ENCODE measurements around the gene SMOC1.
"Not testable (repeated sequence)": the region's sequence is repeated elsewhere in the genome, so short reads cannot be mapped to it uniquely, and the experiment has no call there.

SMOC1 gene

DNA sequence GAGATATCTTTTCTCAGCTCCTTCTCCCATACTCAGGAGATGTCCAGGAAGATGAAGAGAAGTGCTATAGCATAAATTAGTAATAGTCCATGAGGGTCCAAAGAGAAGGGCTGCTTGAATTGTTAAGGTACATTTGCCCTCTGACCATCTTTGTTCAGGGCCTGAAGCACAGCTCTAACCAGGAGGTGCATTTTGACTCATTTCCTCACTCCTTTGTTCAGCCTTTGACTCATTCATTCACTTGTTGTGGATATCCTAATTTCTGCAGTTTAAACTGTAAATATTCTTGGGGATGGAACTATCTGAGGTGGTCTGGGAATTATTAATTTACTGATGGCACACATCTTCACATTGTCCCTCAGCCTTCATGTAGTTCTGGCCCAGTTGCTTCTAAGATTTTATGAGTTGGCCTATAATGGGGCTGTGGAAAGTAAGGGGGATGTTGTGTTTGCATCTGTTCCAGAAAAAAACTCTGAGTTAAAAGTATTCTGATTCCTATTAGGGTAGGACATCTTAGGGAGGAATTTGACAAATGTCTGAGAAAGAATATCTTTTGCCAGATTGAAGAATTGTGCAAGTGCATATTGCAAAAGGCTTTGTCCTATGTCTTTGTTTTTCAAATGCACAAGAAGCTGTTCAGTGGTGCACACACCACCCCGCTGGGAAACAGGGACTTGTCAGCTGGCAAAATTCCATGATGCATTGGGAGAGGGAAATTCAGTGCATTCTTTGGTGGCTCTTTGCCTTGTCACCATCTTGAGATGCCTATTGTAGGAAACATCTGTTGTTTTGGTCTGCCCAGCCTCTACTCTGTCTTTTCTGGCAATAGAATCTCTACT, 22.1 kb downstream of the SMOC1 start:
- DNase-seq, result no peak

DNA sequence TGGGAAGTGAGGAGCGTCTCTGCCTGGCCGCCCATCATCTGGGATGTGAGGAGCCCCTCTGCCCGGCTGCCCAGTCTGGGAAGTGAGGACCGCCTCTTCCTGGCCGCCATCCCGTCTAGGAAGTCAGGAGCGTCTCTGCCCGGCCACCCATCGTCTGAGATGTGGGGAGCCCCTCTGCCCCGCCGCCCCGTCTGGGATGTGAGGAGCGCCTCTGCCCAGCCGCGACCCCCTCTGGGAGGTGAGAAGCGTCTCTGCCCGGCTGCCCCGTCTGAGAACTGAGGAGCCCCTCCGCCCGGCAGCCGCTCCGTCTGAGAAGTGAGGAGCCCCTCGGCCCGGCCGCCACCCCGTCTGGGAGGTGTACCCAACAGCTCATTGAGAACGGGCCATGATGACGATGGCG, 23.8 kb downstream of the SMOC1 start:
- DNase-seq, result not testable (repeated sequence)

DNA sequence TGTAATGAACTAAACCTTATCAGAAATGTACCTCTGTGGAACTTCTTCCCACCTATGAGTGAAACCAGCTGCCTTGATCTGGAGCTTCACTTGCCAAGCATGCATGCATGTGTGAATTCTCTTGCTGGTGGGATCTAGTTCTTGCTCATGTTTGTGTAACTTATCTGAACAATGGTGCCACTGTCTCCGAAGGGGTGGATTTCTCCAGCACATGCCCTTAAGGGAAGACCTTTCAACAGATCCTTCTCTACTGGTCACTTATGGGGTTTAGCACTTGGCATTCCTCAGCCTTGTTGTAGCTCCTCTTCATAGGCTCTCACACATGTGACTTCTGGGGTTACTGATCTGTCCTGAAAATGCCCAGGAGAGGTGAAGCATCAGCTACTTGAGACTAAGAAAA, 25.0 kb downstream of the SMOC1 start:
- DNase-seq, result no peak

DNA sequence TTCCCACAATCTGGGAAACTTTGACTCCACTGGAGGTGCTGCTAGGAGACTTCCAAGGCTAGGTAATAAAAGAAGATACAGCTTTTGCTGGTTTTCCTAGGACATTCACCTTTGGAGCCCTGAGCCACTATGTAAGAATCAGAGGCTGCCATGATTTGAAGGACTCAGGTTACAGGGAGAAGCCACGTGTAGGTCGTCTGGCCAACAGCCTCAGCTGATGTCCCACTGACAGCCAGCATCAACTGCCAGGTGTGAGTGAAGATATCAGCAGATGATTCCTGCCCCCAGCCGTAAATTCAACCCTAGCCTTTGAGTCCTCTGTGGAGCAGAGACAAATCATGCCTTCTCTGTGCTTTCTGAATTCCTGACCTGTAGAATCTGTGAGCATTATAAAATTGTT, 27.0 kb downstream of the SMOC1 start:
- no peak for DNase-seq

DNA sequence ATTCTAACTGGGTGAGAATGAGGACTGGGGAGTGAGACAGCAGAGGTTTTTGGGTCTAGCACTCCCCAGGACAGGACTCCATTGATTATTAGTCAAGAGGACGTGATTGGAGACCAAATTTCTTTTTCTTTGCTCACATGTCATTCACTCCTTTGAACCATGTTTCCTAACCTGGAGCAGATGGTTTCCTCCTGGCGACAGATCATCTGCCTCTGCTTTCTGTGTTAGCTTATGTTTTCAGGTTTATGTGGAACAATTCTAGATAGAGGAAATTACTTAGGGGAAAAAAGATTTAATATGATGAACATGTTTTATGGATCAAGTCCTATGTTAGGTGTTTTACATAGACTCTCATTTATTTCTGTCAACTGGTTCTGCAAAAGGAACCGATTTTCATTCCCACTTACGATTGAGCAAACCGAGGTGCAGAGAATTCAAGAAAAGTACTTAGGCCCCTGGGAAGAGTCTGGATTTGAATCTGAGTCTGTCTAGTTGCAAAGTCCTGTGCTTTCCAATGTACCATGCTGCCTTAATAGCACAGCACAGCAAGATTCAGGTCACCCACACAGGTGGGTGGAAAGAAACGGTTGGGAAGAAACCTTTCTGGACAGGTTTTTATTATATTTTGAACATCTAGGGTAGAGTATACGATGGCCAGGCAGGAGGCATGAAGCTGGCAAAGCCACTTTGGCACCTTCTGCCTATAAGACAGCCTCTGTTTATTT, 30.8 kb downstream of the SMOC1 start:
- DNase-seq, result no peak

DNA sequence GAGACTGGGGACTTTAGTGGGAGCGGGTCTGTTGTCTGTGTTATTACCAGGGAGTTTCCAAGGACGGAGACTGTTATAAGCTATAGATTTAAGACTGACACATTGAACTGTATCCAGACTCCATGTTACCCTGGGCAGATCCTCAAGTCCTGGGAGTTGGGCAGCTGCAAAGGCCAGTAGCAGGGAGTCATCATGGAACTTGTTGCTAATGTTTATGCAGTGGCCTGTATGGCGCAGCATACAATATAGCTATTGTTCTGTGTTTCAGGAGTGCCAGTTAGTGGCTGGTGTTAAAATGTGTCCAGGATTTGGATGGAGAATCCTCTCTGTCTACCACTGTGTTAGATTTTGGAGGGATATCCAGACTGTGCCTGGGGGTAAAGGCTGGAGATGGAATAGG, 31.7 kb downstream of the SMOC1 start:
- no peak for DNase-seq

DNA sequence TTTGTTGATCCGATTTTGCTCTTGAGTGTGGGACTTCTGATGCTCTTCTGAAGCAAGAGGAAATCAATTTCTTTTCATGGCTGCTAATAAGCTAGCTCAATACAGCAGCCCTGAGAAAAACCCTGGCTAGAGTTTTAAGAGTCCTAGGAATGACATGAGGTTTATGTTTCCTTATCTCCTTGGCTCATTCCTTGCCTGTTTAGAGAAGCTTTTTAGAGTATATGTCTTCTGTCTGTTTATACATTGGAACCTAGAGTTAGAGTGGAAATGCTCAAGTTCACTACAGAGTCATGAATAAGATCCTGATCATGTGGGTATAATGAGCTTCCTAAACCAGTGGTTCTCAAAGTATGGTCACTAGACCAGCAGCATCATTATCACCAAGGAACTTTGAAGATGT, 34.5 kb downstream of the SMOC1 start:
- DNase-seq, result no peak

DNA sequence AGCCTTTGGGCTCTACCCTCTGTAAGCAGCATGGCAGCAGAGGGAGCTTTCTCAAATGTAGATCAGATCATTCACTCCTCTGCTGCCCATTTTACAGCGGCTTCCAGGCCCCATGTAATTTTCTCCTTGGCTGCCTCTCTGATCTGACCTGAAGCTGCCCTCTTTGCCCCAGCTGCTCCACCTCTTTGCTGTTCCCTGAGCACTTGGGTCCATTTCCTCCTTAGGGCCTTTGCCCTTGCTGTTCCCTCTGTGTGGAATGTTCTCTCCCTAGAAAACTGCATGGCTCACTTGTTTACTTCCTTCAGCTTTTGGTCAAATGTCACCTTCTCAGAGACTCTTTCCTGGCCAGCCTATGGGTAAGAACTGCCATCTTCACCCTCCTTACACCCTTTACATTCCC, 37.2 kb downstream of the SMOC1 start:
- DNase-seq, result no peak

DNA sequence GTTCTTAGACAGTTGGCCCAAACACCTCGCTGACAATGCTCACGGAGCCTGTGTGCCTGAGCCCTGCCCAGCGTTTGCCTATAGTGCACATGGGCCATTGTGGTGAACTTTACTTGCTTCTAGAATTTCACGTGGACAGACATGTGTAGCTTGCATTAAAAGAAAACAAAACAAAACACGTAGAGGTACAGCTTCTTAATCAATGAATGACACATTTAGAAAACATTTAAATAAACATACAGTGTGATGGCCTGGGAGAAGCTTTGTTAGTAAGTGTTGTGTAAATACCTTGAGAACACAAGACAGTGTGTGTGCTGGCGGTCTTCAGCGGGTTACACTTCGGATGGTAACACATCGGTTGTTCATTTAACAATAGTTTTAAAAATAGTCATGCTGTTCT, 38.1 kb downstream of the SMOC1 start:
- peak; percentile 11 to 34 for DNase-seq

DNA sequence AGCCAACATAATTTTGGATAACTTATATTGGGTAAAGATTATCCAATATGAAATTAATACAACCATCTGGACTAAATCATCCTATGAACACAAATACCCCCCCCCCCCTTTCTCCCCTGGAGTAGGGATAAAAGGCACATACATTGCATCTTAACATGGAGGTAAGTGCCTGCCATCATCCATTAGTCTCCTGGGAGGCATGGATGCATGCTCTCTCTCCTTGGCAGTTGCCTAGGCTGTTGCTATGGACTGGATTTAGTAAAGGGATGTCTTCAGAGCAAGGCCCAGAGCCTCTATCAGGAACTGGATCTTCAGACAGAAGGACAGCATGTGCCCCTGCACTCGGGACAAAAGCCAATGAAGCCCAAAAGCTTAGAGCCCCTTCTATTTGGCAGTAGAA, 40.6 kb downstream of the SMOC1 start:
- no peak for DNase-seq

DNA sequence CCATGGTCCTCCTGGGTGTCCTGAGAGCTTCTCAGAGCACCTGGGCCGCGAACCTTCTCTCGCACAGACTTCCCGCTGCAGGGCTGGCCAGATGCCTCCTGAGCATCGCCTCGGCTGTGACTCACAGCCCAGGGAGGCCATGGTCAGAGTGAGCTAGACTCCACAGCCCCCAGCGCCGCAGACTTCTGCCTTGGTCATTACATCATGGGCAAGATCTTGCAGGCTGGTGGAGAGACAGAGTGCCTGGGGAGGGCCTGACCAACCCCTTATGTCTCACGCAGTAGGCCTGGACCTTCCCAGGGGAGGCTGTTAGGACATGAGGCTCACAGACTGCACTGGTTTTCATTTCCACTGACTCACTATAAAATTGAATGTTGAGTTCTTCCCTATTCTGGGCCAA, 41.8 kb downstream of the SMOC1 start:
- no peak for DNase-seq

DNA sequence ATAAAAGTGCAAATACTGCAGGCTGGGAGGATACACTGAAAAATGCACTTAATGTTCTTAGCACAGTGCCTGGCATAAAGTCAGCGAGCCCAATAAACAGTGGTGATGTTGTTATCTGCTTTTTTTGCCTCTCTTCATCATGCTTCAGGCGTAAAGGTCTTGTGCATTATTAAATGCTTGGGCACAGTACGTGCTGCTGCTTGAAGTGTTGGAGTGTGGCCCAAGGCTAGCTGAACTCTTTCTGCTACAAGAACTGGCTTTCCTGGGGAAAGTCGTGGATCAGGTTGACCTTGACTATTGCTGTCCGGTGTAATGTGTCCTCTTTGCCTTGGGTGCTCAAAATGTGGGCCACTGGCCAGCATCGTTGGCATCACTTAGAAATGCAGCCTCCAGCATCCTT, 43.0 kb downstream of the SMOC1 start:
- DNase-seq, result no peak

DNA sequence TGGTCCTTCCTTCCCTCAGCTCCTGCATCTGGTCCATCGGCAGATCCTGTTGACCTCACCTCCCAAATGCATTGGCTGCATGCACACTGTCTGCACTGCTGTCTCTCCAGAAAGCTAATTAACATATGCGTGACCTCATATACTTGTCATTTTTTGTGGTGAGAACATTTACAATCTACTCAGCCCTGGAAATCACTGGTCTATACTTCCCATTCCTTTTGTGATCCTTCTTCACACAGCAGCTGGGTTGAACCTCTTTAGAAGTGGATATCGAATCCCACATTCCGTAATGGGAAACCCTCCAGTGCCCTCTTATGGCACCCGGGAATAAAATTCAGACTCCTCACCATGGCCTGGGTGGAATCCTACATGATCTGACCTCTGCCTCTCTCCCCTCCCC, 45.0 kb downstream of the SMOC1 start:
- DNase-seq, result no peak

DNA sequence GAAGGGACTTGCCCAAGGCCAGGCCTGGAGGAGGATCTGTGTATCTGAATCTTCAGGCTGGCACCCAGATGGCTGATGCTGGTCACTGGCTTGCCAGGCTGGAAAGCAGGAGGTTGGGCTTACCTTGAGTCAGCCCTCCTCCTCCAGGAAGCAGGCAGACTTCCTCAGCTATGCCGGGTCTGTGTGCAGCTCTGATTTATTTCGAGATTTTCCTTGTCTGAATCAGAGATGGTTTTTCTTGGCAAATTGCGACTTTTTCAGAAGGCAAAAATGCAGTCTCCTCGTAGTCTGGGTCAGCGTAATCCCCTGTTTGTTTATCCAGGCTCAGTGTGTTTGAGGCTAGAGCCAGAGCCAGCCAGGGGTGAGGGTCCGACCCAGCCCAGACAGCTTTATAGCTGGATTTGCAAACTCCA, 48.9 kb downstream of the SMOC1 start:
- no peak for DNase-seq

DNA sequence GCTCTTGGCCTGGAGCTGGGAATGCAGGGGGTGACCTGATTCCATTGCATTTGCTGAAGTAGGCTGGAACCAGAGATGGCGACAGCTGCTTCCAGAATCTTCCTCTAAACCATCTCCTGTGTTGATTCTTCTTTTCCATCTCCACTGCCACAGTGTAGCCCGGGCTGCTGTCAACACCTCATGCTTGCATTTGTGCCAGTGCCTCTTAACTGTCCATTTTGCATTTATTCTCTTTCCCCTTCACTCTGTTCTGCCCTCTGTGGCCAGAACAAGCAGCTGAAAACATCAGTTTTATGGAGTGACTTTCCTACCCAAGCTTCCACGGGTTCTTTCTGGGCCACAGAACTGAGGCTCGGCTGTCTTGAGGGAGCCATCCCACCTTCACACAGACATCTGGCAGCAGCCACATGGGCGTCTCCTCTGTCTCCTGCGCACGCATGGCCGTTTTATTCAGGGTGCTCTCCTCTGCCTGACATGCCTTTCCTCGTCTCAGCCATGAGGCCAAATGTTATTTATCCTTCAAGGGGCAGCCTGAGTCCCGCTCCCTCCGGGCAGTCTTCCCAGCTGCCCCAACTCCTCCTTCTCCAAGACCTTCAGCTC, 51.7 kb downstream of the SMOC1 start:
- no peak for DNase-seq

DNA sequence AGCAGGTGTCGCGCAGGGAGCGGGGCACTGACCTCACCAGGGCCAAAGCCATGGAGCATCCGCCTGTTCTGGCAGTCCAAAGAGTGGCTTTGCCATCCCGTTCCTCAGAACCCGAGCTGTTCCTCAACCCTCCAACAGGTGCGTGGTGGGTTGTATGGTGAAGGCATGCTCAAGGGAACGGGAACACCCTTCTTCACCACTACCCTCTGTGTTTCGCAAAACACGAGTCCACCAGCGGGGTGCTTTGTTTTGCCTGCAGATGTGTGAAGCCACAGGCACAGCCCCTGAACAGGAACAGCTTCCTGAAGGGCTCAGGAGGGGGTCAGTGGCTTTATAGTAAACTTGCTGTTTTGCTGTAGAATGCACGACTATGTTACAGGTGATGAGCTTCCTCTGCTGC, 52.7 kb downstream of the SMOC1 start:
- DNase-seq, result no peak

DNA sequence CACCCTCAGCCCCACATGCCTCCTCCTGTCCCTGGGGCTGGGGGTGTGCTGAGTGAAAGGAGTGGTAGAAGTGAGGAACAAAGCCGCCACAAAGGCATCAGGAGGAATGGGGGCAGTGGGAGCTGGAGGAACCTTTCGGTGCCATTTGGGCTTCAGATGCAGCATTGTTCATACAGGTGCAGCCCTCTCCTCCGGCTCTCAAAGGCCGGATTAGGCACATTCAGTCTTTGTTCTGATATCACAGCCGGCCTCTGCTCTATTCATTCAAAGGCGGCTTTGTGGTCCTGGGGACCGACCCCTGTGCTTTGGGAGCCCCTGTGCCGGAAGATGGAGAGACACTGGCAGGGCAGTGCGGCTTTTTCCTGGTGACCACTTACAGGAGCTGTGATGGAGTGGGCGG, 53.2 kb downstream of the SMOC1 start:
- no peak for DNase-seq

DNA sequence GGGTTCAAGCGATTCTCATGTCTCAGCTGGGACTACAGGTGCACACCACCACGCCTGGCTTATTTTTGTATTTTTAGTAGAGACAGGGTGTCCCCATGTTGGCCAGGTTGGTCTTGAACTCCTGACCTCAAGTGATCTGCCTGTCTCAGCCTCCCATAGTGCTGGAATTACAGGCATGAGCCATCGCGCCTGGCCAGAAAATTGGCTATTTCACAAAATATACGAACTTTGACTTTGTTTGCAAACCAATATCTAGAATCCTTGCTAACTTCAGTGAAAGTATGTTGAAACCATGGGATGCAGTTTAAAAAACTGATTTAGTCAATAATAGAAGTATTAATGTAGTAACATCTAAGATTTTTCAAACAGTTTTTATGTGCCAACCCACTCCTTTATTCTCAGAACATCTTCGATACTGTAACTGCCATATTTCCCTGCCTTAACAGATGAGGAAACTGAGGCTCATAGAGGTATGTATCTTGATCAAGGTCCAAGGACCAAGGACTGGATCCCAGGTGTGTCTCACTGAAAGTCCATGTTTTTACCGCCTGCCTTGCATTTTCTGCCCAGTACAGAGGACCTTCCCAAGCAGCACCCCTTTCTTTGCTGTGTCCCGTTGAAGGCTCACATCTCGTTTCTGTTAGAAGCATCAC, 54.5 kb downstream of the SMOC1 start:
- no peak for DNase-seq

DNA sequence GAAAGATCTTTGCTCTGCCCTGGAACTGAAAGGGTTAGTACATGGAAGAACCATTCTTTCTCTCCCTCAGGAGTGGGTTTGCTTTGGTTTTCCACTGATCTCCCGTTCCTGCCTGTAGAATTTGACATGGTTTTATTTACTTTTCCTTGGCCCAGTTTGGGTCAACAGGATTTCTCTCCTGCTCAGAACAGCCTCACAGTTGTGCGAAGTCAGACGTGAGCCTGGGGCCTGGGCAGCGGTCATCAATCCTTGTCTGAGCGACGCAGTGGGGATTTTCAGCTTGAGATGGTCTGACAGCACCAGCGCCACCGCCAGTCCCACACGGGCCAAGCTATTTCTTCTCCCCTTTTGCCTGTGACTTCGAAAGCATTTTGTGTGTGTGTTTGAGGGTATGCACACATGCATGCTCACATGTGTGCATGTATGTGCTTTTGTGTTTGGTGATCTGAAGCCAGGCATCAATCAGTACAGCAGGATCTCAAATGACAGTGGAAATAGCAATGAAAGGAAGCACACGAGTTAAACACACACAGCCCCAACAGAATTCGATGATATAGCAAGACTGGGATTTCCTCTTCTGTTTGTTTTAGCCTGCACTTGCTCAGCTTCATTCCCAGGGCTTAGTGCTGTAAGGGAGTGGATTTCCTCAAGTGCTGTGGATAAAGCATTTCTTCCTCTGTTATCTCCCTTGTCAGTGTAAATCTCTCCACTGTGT, 58.3 kb downstream of the SMOC1 start:
- peak in 1 of 2 experiments; percentile 25 for DNase-seq

DNA sequence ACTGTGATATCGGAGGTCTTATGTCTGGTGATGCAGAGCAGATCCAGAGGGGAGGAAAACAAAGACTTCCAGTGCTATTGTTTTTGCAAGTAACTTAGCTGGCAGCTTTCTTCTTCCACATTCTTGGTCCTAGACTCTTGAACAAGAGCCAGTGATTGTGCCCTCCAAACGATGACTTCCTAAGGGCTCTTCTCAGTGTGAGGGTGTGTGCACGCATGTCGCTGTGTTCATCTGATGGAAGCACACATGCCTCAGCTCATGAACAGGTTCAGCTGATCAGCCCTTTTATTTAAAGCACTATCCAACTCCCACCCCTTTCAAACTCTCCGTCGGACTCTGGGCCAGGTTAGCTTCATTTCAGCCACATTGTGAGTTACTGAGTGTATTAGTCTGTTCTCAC, 59.5 kb downstream of the SMOC1 start:
- no peak for DNase-seq

DNA sequence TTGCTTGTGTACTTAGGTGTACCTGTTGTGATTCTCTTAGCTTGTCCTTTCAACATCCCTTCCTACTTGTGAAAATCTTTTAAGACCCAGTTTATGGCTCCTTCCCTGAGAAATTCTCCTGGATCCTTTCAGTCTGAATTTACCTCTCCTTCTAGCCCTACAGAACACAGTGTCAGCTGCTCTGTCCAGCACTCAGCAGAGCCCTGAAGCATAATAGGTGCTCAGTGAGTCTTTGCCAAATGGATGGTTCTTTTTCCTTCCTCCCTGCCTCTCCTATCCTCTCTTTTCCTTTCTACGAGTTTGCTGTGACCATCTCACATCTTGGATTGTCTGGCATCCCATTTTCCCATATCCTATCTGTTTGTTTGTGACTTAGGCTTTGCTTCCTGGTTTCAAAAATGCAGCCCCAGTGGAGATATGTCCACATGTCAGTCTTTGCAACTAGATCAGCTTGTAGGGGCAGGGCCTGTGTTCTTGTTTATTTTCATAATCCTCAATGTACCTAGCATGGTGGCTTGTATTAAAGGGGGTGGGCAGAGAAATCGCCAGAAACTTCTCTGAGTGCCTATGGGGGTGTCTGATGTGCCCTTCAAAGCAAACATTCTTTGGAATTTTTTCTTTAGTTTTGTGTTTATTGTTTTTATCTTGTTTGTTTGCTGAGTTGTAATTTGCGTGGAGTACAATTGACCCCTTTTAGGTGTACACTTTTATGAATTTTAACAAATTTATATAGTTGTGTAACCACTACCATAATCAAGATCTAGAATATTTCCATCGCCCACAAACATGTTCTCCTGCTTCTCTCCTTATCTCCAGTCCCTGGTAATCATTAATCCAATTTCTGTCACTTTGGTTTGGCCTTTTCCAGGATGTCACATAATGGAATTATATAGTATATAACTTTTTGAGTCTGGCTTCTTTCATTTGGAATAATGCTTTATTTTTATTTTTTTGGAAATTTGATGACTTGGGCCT, 62.8 kb downstream of the SMOC1 start:
- DNase-seq, result no peak

All from NCI-H2081 (cell line).